ENCODE data around the gene SERPINF2. TPM values are rescaled to one million over a fixed set of nuclear protein-coding genes. Genes with fewer than 3 reads are reported as not detected.
"Not testable (repeated sequence)": the region's sequence is repeated elsewhere in the genome, so short reads cannot be mapped to it uniquely, and the experiment has no call there.

Gene SERPINF2
- total and polyA plus RNA-seq, 3 experiments from 2014 or later = 0.13 to 0.33 TPM; not detected in 1

GRCh38 chr17:1793447-1793806 is 50.8 kb downstream of the SERPINF2 start:
- no peaks in the 10 kb centered on the region for H3K9me3 Mint-ChIP-seq
- DNase-seq = no peak
- no peaks in the 10 kb centered on the region for H3K27me3 Mint-ChIP-seq
- ChIA-PET POLR2A (no interaction called here), CTCF (interaction anchor here (1.2 kb wide), 1 partner anchor 10 kb away, joined by 5 read pairs; no protein-coding TSS in a partner anchor)
- Histone ChIP-seq H3K27me3 (ENCODE audit: insufficient read depth, low read length, poor library complexity, severe bottlenecking) (no peaks in the 10 kb centered on the region), H3K9me3 (ENCODE audit: low read length) (no peaks in the 10 kb centered on the region), H3K4me3 (ENCODE audit: low read length) (no peak overlapping the region), H3K4me1 (ENCODE audit: insufficient read depth, low read length) (no peaks in the 10 kb centered on the region), H3K36me3 (ENCODE audit: insufficient read depth, low read length) (no peaks in the 10 kb centered on the region), H3K27ac (ENCODE audit: low read depth, low read length) (no peak overlapping the region)
- H3K4me1 Mint-ChIP-seq = peaks cover 11 to 26% (median 13%) of the 10 kb centered on the region in 3 donors
- H3K36me3 Mint-ChIP-seq = peaks cover 0 to 39% (median 2%) of the 10 kb centered on the region in 3 donors
- H3K4me3 Mint-ChIP-seq = no peak overlapping the region
- peak overlapping the region in 3 of 8 donors; percentile 11 to 54 (median 40) for H3K27ac Mint-ChIP-seq

GRCh38 chr17:1796800-1797199 is 54.1 kb downstream of the SERPINF2 start:
- H3K9me3 Mint-ChIP-seq = no peaks in the 10 kb centered on the region
- no peaks in the 10 kb centered on the region for H3K9me3 ChIP-seq (ENCODE audit: low read length)
- H3K4me3 Mint-ChIP-seq = no peak overlapping the region
- no peaks in the 10 kb centered on the region for H3K4me1 ChIP-seq (ENCODE audit: insufficient read depth, low read length)
- CTCF ChIA-PET = interaction anchor here (0.7 to 0.8 kb wide), 2 partner anchors 38 to 77 kb away, joined by 3 read pairs; no protein-coding TSS in a partner anchor
- H3K27me3 ChIP-seq (ENCODE audit: insufficient read depth, low read length, poor library complexity, severe bottlenecking) = no peaks in the 10 kb centered on the region
- H3K27ac Mint-ChIP-seq = peak overlapping the region in 1 of 8 donors; percentile 70
- peaks cover 14% of the 10 kb centered on the region for H3K36me3 ChIP-seq (ENCODE audit: insufficient read depth, low read length)
- H3K27me3 Mint-ChIP-seq = no peaks in the 10 kb centered on the region
- no peak for DNase-seq
- H3K4me3 ChIP-seq (ENCODE audit: low read length) = no peak overlapping the region
- peaks cover 0 to 48% (median 2%) of the 10 kb centered on the region in 3 donors for H3K36me3 Mint-ChIP-seq
- POLR2A ChIA-PET = no interaction called here
- no peak overlapping the region for H3K27ac ChIP-seq (ENCODE audit: low read depth, low read length)
- H3K4me1 Mint-ChIP-seq = peaks cover 9 to 21% (median 10%) of the 10 kb centered on the region in 3 donors

- ChIA-PET CTCF (interaction anchor here (0.8 kb wide), 1 partner anchor 77 kb away, joined by 3 read pairs; no protein-coding TSS in a partner anchor), POLR2A (no interaction called here)
- H3K27me3 Mint-ChIP-seq = no peaks in the 10 kb centered on the region
- H3K27me3 ChIP-seq (ENCODE audit: insufficient read depth, low read length, poor library complexity, severe bottlenecking) = no peaks in the 10 kb centered on the region
- H3K27ac ChIP-seq (ENCODE audit: low read depth, low read length) = no peak overlapping the region
- no peaks in the 10 kb centered on the region for H3K9me3 Mint-ChIP-seq
- peaks cover 0 to 51% (median 3%) of the 10 kb centered on the region in 3 donors for H3K36me3 Mint-ChIP-seq
- peaks cover 18% of the 10 kb centered on the region for H3K36me3 ChIP-seq (ENCODE audit: insufficient read depth, low read length)
- no peak overlapping the region for H3K4me3 Mint-ChIP-seq
- H3K4me3 ChIP-seq (ENCODE audit: low read length) = no peak overlapping the region
- H3K4me1 Mint-ChIP-seq = peaks cover 9 to 21% (median 10%) of the 10 kb centered on the region in 3 donors
- H3K4me1 ChIP-seq (ENCODE audit: insufficient read depth, low read length) = no peaks in the 10 kb centered on the region
- peak overlapping the region in 4 of 8 donors; percentile 44 to 84 (median 74) for H3K27ac Mint-ChIP-seq
- no peak for DNase-seq
- H3K9me3 ChIP-seq (ENCODE audit: low read length) = no peaks in the 10 kb centered on the region
Observed at GRCh38 chr17:1797323-1797722, 54.7 kb downstream of the SERPINF2 start.

- H3K36me3 Mint-ChIP-seq = peaks cover 0 to 49% (median 3%) of the 10 kb centered on the region in 3 donors
- H3K27ac ChIP-seq (ENCODE audit: low read depth, low read length); H3K4me3 ChIP-seq (ENCODE audit: low read length); H3K4me1 ChIP-seq (ENCODE audit: insufficient read depth, low read length); H3K4me3 Mint-ChIP-seq; DNase-seq; POLR2A ChIA-PET; H3K9me3 ChIP-seq (ENCODE audit: low read length); H3K27me3 Mint-ChIP-seq; CTCF ChIA-PET; H3K27me3 ChIP-seq (ENCODE audit: insufficient read depth, low read length, poor library complexity, severe bottlenecking); H3K9me3 Mint-ChIP-seq; H3K27ac Mint-ChIP-seq: not testable (repeated sequence)
- peaks cover 9 to 21% (median 10%) of the 10 kb centered on the region in 3 donors for H3K4me1 Mint-ChIP-seq
- H3K36me3 ChIP-seq (ENCODE audit: insufficient read depth, low read length) = peaks cover 19% of the 10 kb centered on the region
Observed at GRCh38 chr17:1797846-1798245, 55.2 kb downstream of the SERPINF2 start.

- Histone ChIP-seq H3K36me3 (ENCODE audit: insufficient read depth, low read length) (peaks cover 19% of the 10 kb centered on the region), H3K4me3 (ENCODE audit: low read length) (no peak overlapping the region), H3K9me3 (ENCODE audit: low read length) (no peaks in the 10 kb centered on the region), H3K27me3 (ENCODE audit: insufficient read depth, low read length, poor library complexity, severe bottlenecking) (no peaks in the 10 kb centered on the region), H3K27ac (ENCODE audit: low read depth, low read length) (no peak overlapping the region), H3K4me1 (ENCODE audit: insufficient read depth, low read length) (no peaks in the 10 kb centered on the region)
- H3K27ac Mint-ChIP-seq = peak overlapping the region in 1 of 8 donors; percentile 29
- CTCF ChIA-PET = no interaction called here
- H3K9me3 Mint-ChIP-seq = no peaks in the 10 kb centered on the region
- H3K36me3 Mint-ChIP-seq = peaks cover 0 to 55% (median 9%) of the 10 kb centered on the region in 3 donors
- POLR2A ChIA-PET = no interaction called here
- H3K4me3 Mint-ChIP-seq = no peak overlapping the region
- no peak for DNase-seq
- H3K4me1 Mint-ChIP-seq = peaks cover 4 to 10% (median 9%) of the 10 kb centered on the region in 3 donors
- no peaks in the 10 kb centered on the region for H3K27me3 Mint-ChIP-seq
Observed at GRCh38 chr17:1800240-1800639, 57.6 kb downstream of the SERPINF2 start.

- Histone ChIP-seq H3K36me3 (ENCODE audit: insufficient read depth, low read length) (peaks cover 19% of the 10 kb centered on the region), H3K9me3 (ENCODE audit: low read length) (no peaks in the 10 kb centered on the region), H3K27me3 (ENCODE audit: insufficient read depth, low read length, poor library complexity, severe bottlenecking) (no peaks in the 10 kb centered on the region), H3K4me1 (ENCODE audit: insufficient read depth, low read length) (no peaks in the 10 kb centered on the region), H3K4me3 (ENCODE audit: low read length) (no peak overlapping the region), H3K27ac (ENCODE audit: low read depth, low read length) (no peak overlapping the region)
- Mint-ChIP-seq H3K4me1 (peaks cover 4 to 8% (median 8%) of the 10 kb centered on the region in 3 donors), H3K27me3 (no peaks in the 10 kb centered on the region), H3K36me3 (peaks cover 0 to 56% (median 9%) of the 10 kb centered on the region in 3 donors), H3K4me3 (no peak overlapping the region), H3K9me3 (no peaks in the 10 kb centered on the region), H3K27ac (peak overlapping the region in 1 of 8 donors; percentile 70)
- ChIA-PET CTCF (no interaction called here), POLR2A (no interaction called here)
- DNase-seq = no peak
Observed at GRCh38 chr17:1800712-1801111, 58.0 kb downstream of the SERPINF2 start.

- H3K4me1 Mint-ChIP-seq = peaks cover under 1 to 2% (median under 1%) of the 10 kb centered on the region in 3 donors
- no peaks in the 10 kb centered on the region for H3K9me3 Mint-ChIP-seq
- no peak overlapping the region for H3K27ac Mint-ChIP-seq
- H3K36me3 Mint-ChIP-seq = peaks cover 0 to 54% (median 9%) of the 10 kb centered on the region in 3 donors
- DNase-seq = no peak
- POLR2A ChIA-PET = interaction anchor here (1.1 kb wide), 1 partner anchor 11 kb away, joined by 4 read pairs; no protein-coding TSS in a partner anchor
- Histone ChIP-seq H3K4me1 (ENCODE audit: insufficient read depth, low read length) (no peaks in the 10 kb centered on the region), H3K36me3 (ENCODE audit: insufficient read depth, low read length) (peaks cover 19% of the 10 kb centered on the region), H3K4me3 (ENCODE audit: low read length) (no peak overlapping the region), H3K27me3 (ENCODE audit: insufficient read depth, low read length, poor library complexity, severe bottlenecking) (no peaks in the 10 kb centered on the region), H3K9me3 (ENCODE audit: low read length) (no peaks in the 10 kb centered on the region), H3K27ac (ENCODE audit: low read depth, low read length) (no peak overlapping the region)
- H3K27me3 Mint-ChIP-seq = no peaks in the 10 kb centered on the region
- H3K4me3 Mint-ChIP-seq = no peak overlapping the region
- CTCF ChIA-PET = no interaction called here
Observed at GRCh38 chr17:1802429-1802828, 59.8 kb downstream of the SERPINF2 start.

- Mint-ChIP-seq H3K27ac (peak overlapping the region in 2 of 8 donors; percentile 40 to 67), H3K4me3 (no peak overlapping the region), H3K4me1 (no peaks in the 10 kb centered on the region), H3K27me3 (no peaks in the 10 kb centered on the region), H3K36me3 (peaks cover 0 to 57% (median 11%) of the 10 kb centered on the region in 3 donors), H3K9me3 (no peaks in the 10 kb centered on the region)
- Histone ChIP-seq H3K9me3 (ENCODE audit: low read length) (no peaks in the 10 kb centered on the region), H3K27ac (ENCODE audit: low read depth, low read length) (no peak overlapping the region), H3K36me3 (ENCODE audit: insufficient read depth, low read length) (peaks cover 23% of the 10 kb centered on the region), H3K27me3 (ENCODE audit: insufficient read depth, low read length, poor library complexity, severe bottlenecking) (no peaks in the 10 kb centered on the region), H3K4me3 (ENCODE audit: low read length) (no peak overlapping the region), H3K4me1 (ENCODE audit: insufficient read depth, low read length) (no peaks in the 10 kb centered on the region)
- DNase-seq = no peak
- CTCF ChIA-PET = interaction anchor here (0.7 kb wide), 1 partner anchor 82 kb away, joined by 3 read pairs; no protein-coding TSS in a partner anchor
- POLR2A ChIA-PET = interaction anchor here (0.6 kb wide), 1 partner anchor 11 kb away, joined by 3 read pairs; no protein-coding TSS in a partner anchor
Observed at GRCh38 chr17:1803280-1803679, 60.6 kb downstream of the SERPINF2 start.
